Upper lobe of left lung (tissue), 6 donors: ENCODE results near the gene RAB40B. TPM values are rescaled to one million over a fixed set of nuclear protein-coding genes. Genes with fewer than 3 reads are reported as not detected.

Experiments used
- ATAC-seq, 2 donors: fragments of 200-7000 bp; cut with Tn5 transposase; one replicate each; pipeline ENCODE4 v1.9.1; 2022; ENCODE audit warnings: mild to moderate bottlenecking in 2 of 2, moderate library complexity in 2 of 2; ENCODE audit not compliant: low FRiP score in 2 of 2
- DNase-seq, 2 donors: peaks; one replicate each; pipeline ENCODE4 v3.0.0-alpha.2; 2019 to 2020
- H3K27ac ChIP-seq, 4 donors: fragments of 200-600 bp; sonication (generic); one replicate each; pipeline ENCODE4 v1.5.1; 2016 to 2019
- H3K27me3 ChIP-seq, 4 donors: fragments of 200-600 bp; sonication (generic); one replicate each; pipeline ENCODE4 v1.5.1; 2017 to 2019
- H3K36me3 ChIP-seq, 4 donors: fragments of 200-600 bp; sonication (generic); one replicate each; pipeline ENCODE4 v1.5.1; 2016 to 2019
- H3K4me1 ChIP-seq, 4 donors: fragments of 200-600 bp; sonication (generic); one replicate each; pipeline ENCODE4 v1.5.1; 2018 to 2019
- H3K4me3 ChIP-seq, 4 donors: fragments of 200-600 bp; sonication (generic); one replicate each; pipeline ENCODE4 v1.5.1; 2017 to 2019; ENCODE audit warnings: mild to moderate bottlenecking in 2 of 4, moderate library complexity in 1 of 4
- H3K9me3 ChIP-seq, 4 donors: fragments of 200-600 bp; sonication (generic); one replicate each; pipeline ENCODE4 v1.5.1; 2018 to 2019
- CTCF ChIP-seq, 6 experiments: fragments of 450-650 bp in 4 of 6; fragments of 200-600 bp in 2 of 6; sonication (generic) in 2 of 6; IDR thresholded peaks; one replicate each; pipeline ENCODE4 v1.5.1; 2016 to 2019; ENCODE audit warnings: antibody characterized with exemption in 6 of 6
- EP300 ChIP-seq, 4 donors: sonication (generic); formaldehyde crosslinking; IDR thresholded peaks; one replicate each; pipeline ENCODE4 v1.5.1; 2017; ENCODE audit warnings: antibody characterized with exemption in 4 of 4, control low read depth in 2 of 4
- POLR2A ChIP-seq, 4 donors: fragments of 450-650 bp; IDR thresholded peaks; one replicate each; pipeline ENCODE4 v1.5.1; 2016 to 2017; ENCODE audit warnings: antibody characterized with exemption in 4 of 4, mild to moderate bottlenecking in 2 of 4
- POLR2AphosphoS5 ChIP-seq, 2 donors: sonication (generic); formaldehyde crosslinking; IDR thresholded peaks; one replicate each; pipeline ENCODE4 v1.5.1; 2017; ENCODE audit warnings: antibody characterized with exemption in 2 of 2
- WGBS, 2 donors: methylation state at CpG; one replicate each; pipeline ENCODE4 v1.1.5; 2017 to 2018; 5-methylcytosine and 5-hydroxymethylcytosine counted together
- total RNA-seq, 6 donors: library from RNA; depleted of rRNA in 4 of 6; stranded (reverse); fragments of >200 nt in 4 of 6; gene quantifications; one replicate each; pipeline versions ENCODE4 v1.1.0 to v1.2.1, GENCODE V29; 2016 to 2021
- donor health status: DM: no; HTN: no; CAD: no; lungs with moderate emphysema.
- donor health status: DM: no; HTN: yes; CAD: no; lungs with severe emphysema.

The RAB40B gene
- total RNA-seq, 6 donors from 2014 or later, result 7.8 to 23.7 (median 11.4) TPM

- Histone ChIP-seq H3K4me1 (peaks cover 12 to 22% (median 17%) of the 10 kb centered on the region in 4 donors), H3K27me3 (no peaks in the 10 kb centered on the region), H3K27ac (peak within 1 kb of the TSS; percentile 5 to 76 (median 66)), H3K36me3 (peaks cover 0 to 28% (median 17%) of the 10 kb centered on the region in 4 donors), H3K9me3 (no peaks in the 10 kb centered on the region), H3K4me3 (peak within 1 kb of the TSS; percentile 87 to 97 (median 96))
- ATAC-seq, result peak; percentile 95 to 97
- peak; percentile 94 to 98 for DNase-seq
- 0 to 1% methylated on average over 27 to 44 of the region's 75 CpGs for WGBS, 2 donors
- TF ChIP-seq CTCF (IDR thresholded peaks at IDR 0.05) (no peak), EP300 (IDR thresholded peaks at IDR 0.05) (no peak), POLR2A (IDR thresholded peaks at IDR 0.05) (peak in 2 of 4 donors; percentile 38 to 65), POLR2AphosphoS5 (IDR thresholded peaks at IDR 0.05) (peak; percentile 17 to 79)
Observed at GRCh38 chr17:82716203-82717010, 17.9 kb upstream of the RAB40B start, which contains the start of gene FN3KRP. FN3KRP (plus strand) TSS chr17:82716706; CDS start chr17:82716756, 50 bp downstream.

- WGBS, 2 donors, result 61 to 90% methylated on average over 3 to 35 of the region's 35 CpGs
- no peak for ATAC-seq
Observed at GRCh38 chr17:82713071-82713723, 14.7 kb upstream of the RAB40B start.

GRCh38 chr17:82710499-82711232 lies 12.2 kb upstream of the RAB40B start:
- peaks cover under 1 to 1% (median under 1%) of the 10 kb centered on the region in 4 donors for H3K4me1 ChIP-seq
- ATAC-seq (no peak), DNase-seq (no peak)
- 75 to 86% methylated on average over 9 to 22 of the region's 29 CpGs for WGBS, 2 donors
- no peaks in the 10 kb centered on the region for H3K27me3 ChIP-seq
- H3K27ac ChIP-seq, result no peak overlapping the region
- H3K9me3 ChIP-seq, result no peaks in the 10 kb centered on the region
- H3K4me3 ChIP-seq, result no peak overlapping the region
- no peaks in the 10 kb centered on the region for H3K36me3 ChIP-seq
- TF ChIP-seq CTCF (IDR thresholded peaks at IDR 0.05) (no peak), EP300 (IDR thresholded peaks at IDR 0.05) (no peak), POLR2A (IDR thresholded peaks at IDR 0.05) (no peak), POLR2AphosphoS5 (IDR thresholded peaks at IDR 0.05) (no peak)

More at GRCh38 chr17:82713071-82713723, 14.7 kb upstream of the RAB40B start:
- TF ChIP-seq EP300 (IDR thresholded peaks at IDR 0.05), result no peak
- TF ChIP-seq CTCF (IDR thresholded peaks at IDR 0.05), result no peak
- no peak for TF ChIP-seq POLR2AphosphoS5 (IDR thresholded peaks at IDR 0.05)
- TF ChIP-seq POLR2A (IDR thresholded peaks at IDR 0.05), result no peak
- H3K4me3 ChIP-seq, result no peak overlapping the region
- no peak overlapping the region for H3K27ac ChIP-seq
- no peaks in the 10 kb centered on the region for H3K36me3 ChIP-seq
- peaks cover 12 to 20% (median 17%) of the 10 kb centered on the region in 4 donors for H3K4me1 ChIP-seq
- H3K27me3 ChIP-seq, result no peaks in the 10 kb centered on the region
- H3K9me3 ChIP-seq, result no peaks in the 10 kb centered on the region
- peak in 1 of 2 donors; percentile 82 for DNase-seq

GRCh38 chr17:82709676-82710498 lies 11.4 kb upstream of the RAB40B start:
- 84 to 91% methylated on average over 19 to 23 of the region's 25 CpGs for WGBS, 2 donors
- TF ChIP-seq POLR2AphosphoS5 (IDR thresholded peaks at IDR 0.05), result no peak
- no peaks in the 10 kb centered on the region for H3K4me1 ChIP-seq
- H3K27me3 ChIP-seq, result no peaks in the 10 kb centered on the region
- DNase-seq, result no peak
- no peak overlapping the region for H3K27ac ChIP-seq
- H3K4me3 ChIP-seq, result no peak overlapping the region
- ATAC-seq, result no peak
- no peaks in the 10 kb centered on the region for H3K36me3 ChIP-seq
- H3K9me3 ChIP-seq, result no peaks in the 10 kb centered on the region
